ENCODE results near the gene GABBR2. TPM values are rescaled to one million over a fixed set of nuclear protein-coding genes. Genes with fewer than 3 reads are reported as not detected.

The GABBR2 gene
- total and polyA plus RNA-seq, 2 of the 8 experiments (the other 6 are each of a cell fraction or from before 2014, with no cell fraction given): 0.50 to 1.2 TPM

GRCh38 chr9:98367371-98367900, 341.3 kb downstream of the GABBR2 start:
- H3K27ac ChIP-seq (ENCODE audit: low read depth, low read length): no peak overlapping the region
- no peaks in the 10 kb centered on the region for H3K79me2 ChIP-seq (ENCODE audit: control insufficient read depth in 1 of 2, insufficient read depth in 2 of 2, low read length in 2 of 2)
- H4K91ac ChIP-seq (replicated peaks; ENCODE audit: insufficient read length, low read length): no peak overlapping the region
- no peak overlapping the region for H3K56ac ChIP-seq (replicated peaks; ENCODE audit: insufficient read length, low read depth, low read length)
- no peak overlapping the region for H4K5ac ChIP-seq (ENCODE audit: insufficient read length, low read depth, low read length)
- 93% methylated on average over 5 of the region's 5 CpGs; no CpG with 5 or more reads in 1 of the 2 experiments for WGBS, 2 experiments (ENCODE audit: extremely low coverage in 1 of 2, insufficient coverage in 1 of 2, insufficient read length in 1 of 2, insufficient replicate concordance in 2 of 2, low coverage in 1 of 2, low lambda C conversion rate in 2 of 2, missing lambda C conversion rate in 1 of 2)
- no peak overlapping the region for H3K9ac ChIP-seq (replicated peaks in 1 of 4; ENCODE audit: extremely low read depth in 1 of 4, low read depth in 3 of 4, low read length in 3 of 4)
- H3K27me3 ChIP-seq (replicated peaks in 1 of 4; ENCODE audit: control insufficient read depth in 3 of 4, extremely low read depth in 1 of 4, insufficient read depth in 3 of 4, low read length in 3 of 4): no peaks in the 10 kb centered on the region
- H2BK15ac ChIP-seq (ENCODE audit: low read length): no peak overlapping the region
- H2BK12ac ChIP-seq (ENCODE audit: low read depth, low read length): no peak overlapping the region
- FAIRE-seq: no peak
- H3K9me3 ChIP-seq (ENCODE audit: insufficient read depth in 2 of 2, low read depth in 1 of 2, low read length in 1 of 2): peaks cover 14 to 18% of the 10 kb centered on the region in 2 experiments
- no peak overlapping the region for H4K8ac ChIP-seq (ENCODE audit: extremely low read depth, insufficient read depth, low read length)
- H3K79me1 ChIP-seq (ENCODE audit: low read depth, low read length): no peaks in the 10 kb centered on the region
- no peaks in the 10 kb centered on the region; a peak in 1 of 7 replicates for H3K4me1 ChIP-seq (replicated peaks in 1 of 4; ENCODE audit: control insufficient read depth in 3 of 4, insufficient read depth in 4 of 4, low read length in 3 of 4)
- H3K23ac ChIP-seq (ENCODE audit: insufficient read length): no peak overlapping the region
- H4K20me1 ChIP-seq (replicated peaks in 1 of 2; ENCODE audit: control insufficient read depth in 1 of 2, insufficient read depth in 2 of 2, low read length in 2 of 2): no peaks in the 10 kb centered on the region
- H2BK5ac ChIP-seq (ENCODE audit: low read depth, low read length): no peak overlapping the region
- no peak overlapping the region for H3K4me3 ChIP-seq (ENCODE audit: extremely low read depth in 1 of 4, insufficient read depth in 2 of 4, low read depth in 3 of 4, low read length in 4 of 4)
- no peak overlapping the region for H2AK5ac ChIP-seq (ENCODE audit: low read depth, low read length)
- H3K23me2 ChIP-seq (ENCODE audit: low read depth, low read length): peaks cover 2% of the 10 kb centered on the region; the same call in 1 of the 2 replicates
- no peak for TF ChIP-seq BACH1 (IDR thresholded peaks at IDR 0.05; ENCODE audit: low read length)
- no peak for TF ChIP-seq POU5F1 (IDR thresholded peaks at IDR 0.05; ENCODE audit: low read depth, low read length)
- no peak for TF ChIP-seq RNF2 (IDR thresholded peaks at IDR 0.05; ENCODE audit: borderline replicate concordance, low read depth, low read length, missing control alignments, poor library complexity, severe bottlenecking)
- TF ChIP-seq SIX5 (IDR thresholded peaks at IDR 0.05; ENCODE audit: low read depth, low read length): no peak
- TF ChIP-seq SRF (IDR thresholded peaks at IDR 0.05; ENCODE audit: low read depth, low read length): no peak
- no peak for TF ChIP-seq HDAC6 (IDR thresholded peaks at IDR 0.05; ENCODE audit: low read depth, low read length)
- TF ChIP-seq SP4 (IDR thresholded peaks at IDR 0.05; ENCODE audit: low read length): no peak
- no peak for TF ChIP-seq NRF1 (IDR thresholded peaks at IDR 0.05; ENCODE audit: low read depth, low read length)
- no peak overlapping the region for H3K18ac ChIP-seq (ENCODE audit: extremely low read depth, low read length)
- no peak overlapping the region for H2AFZ ChIP-seq (ENCODE audit: low read length)
- H3K4ac ChIP-seq (replicated peaks; ENCODE audit: insufficient read length, low read depth, low read length): no peak overlapping the region
- no peak overlapping the region for H3K14ac ChIP-seq (ENCODE audit: insufficient read length)
- POLR2A ChIA-PET (ENCODE audit: partially characterized antibody): no interaction called here
- no peak overlapping the region for H2BK120ac ChIP-seq (replicated peaks; ENCODE audit: low read depth, low read length)
- DNase-seq (ENCODE audit: low read depth in 1 of 2, low spot score in 2 of 2): no peak
- CTCF ChIA-PET (ENCODE audit: partially characterized antibody): no interaction called here
- no peak overlapping the region for H2BK20ac ChIP-seq (ENCODE audit: low read length)
- H3K36me3 ChIP-seq (ENCODE audit: control insufficient read depth in 2 of 4, insufficient read depth in 4 of 4, low read length in 3 of 4): no peaks in the 10 kb centered on the region
- no peak overlapping the region for H3K4me2 ChIP-seq (ENCODE audit: insufficient read depth in 1 of 2, low read depth in 2 of 2, low read length in 2 of 2)

Data from H1 (cell line).